HT-29 (cell line): Measurements from ENCODE around the gene DNM3. TPM values are rescaled to one million over a fixed set of nuclear protein-coding genes. Genes with fewer than 3 reads are reported as not detected.

Source experiments
- DNase-seq: peaks from one replicate; pipeline ENCODE4 v3.0.0-alpha.2; 2015; ENCODE audit warnings: low spot score
- total RNA-seq: library from RNA; depleted of rRNA; stranded (reverse); fragments of >200 nt; shearing (Covaris generic); gene quantifications from 2 replicates; pipeline ENCODE4 v1.2.3, GENCODE V29; 2014

Gene DNM3
- total RNA-seq, 1 experiment from 2014 or later = 1.3 TPM

GRCh38 chr1:171919891-171920887 lies 78.9 kb downstream of the DNM3 start:
- no peak for DNase-seq

DNA sequence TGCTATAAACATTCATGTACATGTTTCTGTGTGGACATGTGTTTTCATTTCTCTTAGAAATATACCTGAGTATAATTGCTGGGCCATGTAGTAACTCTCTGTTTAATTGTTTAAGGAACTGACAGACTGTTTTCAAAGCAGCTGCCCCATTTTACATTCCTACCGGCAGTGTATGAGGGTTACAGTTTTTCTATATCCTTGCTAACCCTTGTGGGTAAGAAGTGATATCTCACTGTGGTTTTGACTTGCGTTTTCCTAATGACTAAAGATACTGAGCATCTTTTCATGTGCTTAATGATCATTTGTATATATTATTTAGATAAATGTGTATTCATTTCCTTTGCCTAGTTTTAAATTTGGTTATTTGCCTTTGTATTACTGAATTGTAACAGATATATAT lies 81.7 kb downstream of the DNM3 start:
- no peak for DNase-seq

DNA sequence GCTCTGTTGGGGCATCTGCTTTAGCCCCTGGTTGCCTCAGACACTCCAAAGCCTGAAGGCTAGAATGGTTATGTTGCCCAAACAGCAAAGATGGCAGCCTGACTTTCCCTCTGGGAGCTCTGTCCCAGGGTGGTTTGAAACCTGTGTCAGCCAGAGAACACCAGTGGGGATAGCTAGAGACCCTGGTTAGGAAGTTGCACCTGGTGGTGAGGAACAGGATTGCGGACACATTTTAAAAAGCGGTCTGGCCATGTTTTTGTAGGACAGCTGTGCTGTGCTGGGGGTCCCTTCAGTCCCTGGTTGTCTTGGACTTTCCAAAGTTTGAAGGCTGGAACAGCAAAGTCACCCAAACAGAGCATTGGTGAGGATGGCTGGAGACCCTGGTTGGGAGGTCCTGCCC lies 87.8 kb downstream of the DNM3 start:
- DNase-seq = no peak

DNA sequence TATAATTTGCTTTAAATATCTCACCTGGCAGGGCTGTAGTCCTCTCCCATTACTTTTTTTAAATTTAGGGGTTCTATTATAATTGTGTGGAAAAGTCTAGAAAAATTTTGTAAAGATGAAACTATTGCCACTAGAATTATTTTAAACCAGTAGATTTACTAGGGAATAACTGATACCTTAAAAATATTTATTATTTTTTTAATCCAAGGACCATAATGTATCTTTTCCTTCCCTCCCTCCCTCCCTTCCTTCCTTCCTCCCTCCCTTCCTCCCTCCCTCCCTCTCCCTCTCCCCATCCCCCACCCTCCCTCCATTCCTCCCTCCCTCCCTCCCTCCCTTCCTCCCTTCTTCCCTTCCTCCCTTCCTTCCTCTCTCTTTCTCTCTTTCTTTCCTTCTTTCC lies 90.5 kb downstream of the DNM3 start:
- no peak for DNase-seq

DNA sequence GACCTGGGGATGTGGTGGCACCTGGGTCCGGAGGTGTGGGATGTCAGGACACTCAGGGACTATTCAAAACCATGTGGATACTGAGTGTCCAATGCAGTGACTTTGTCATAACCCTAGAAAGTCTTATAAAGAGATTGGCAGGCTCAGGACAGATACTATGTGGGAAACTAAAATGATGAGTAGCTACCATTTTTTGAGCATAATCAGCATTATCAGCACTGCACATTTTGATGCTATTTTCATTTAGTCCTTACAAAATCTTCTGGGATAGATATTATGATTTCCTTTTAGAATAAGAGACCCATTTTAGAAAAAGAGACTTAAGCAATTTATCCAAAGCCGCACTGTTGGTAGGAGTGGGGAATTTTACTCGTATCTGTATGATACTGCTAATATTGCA lies 93.4 kb downstream of the DNM3 start:
- no peak for DNase-seq

DNA sequence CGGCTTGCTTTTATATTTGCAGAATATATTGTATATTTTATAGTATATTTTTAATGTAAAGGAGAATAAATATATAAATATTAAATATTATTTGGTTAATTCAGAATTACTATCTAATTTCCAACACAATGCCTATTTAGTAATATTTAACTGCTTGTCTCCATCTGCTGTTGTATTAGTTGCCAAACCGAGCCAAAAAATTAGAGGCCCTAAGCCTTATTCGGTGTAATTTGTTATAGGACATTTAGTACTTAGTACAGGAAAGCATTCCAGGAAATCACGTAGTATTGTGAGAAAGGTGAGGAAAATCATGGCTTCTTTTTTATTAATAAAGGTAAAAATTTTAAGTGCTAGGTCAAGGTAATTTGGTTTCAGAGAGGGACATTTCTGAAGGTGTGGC lies 93.8 kb downstream of the DNM3 start:
- DNase-seq = no peak

- DNase-seq = no peak
Observed at GRCh38 chr1:171935664-171936063, 94.4 kb downstream of the DNM3 start.

DNA sequence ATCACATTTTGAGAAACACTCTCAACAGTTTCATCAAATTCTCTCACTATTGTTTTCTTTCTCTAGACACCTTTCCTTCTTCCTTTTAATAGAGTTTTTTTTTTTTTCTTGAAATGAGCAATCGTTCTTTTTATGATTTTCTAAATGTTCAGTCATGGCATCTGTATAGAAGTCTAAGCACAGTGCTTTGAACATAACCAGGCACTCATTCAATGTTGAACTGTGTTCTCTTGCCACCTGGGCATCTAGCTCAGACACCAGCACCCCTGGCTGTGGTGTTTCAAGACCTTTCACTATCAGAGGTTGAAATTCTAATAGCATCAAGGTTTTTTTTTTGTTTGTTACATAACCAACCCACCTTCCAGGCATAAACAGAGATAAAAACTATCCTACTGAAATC lies 96.6 kb downstream of the DNM3 start:
- DNase-seq = no peak

- no peak for DNase-seq
Observed at GRCh38 chr1:171939740-171940139, 98.4 kb downstream of the DNM3 start.

DNA sequence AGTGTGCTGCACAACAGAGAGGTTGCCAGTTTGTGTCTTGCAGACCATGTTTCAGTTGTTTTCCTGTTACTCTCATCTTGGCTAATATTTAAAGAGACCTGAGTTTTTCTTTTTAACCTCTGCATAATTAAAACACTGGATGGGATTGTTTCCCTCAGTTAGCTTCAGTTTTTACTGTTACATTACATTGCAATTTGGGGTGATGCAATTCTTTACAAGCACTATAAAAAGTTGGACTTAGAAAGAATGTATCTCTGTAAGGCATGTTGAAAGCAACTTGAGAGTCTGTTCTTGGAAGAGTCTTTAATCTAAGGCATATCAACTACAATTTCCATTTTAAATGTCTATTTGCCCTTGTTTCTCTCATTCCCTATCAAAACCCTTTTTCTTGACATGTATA lies 99.1 kb downstream of the DNM3 start:
- DNase-seq = no peak

GRCh38 chr1:171941920-171942319 lies 100.6 kb downstream of the DNM3 start:
- DNase-seq = no peak

- DNase-seq = no peak
Observed at GRCh38 chr1:171943973-171944561, 102.8 kb downstream of the DNM3 start.

- DNase-seq = peak; percentile 63
Observed at GRCh38 chr1:171948511-171948910, 107.2 kb downstream of the DNM3 start.

GRCh38 chr1:171949316-171949715 lies 108.0 kb downstream of the DNM3 start:
- DNase-seq = no peak

DNA sequence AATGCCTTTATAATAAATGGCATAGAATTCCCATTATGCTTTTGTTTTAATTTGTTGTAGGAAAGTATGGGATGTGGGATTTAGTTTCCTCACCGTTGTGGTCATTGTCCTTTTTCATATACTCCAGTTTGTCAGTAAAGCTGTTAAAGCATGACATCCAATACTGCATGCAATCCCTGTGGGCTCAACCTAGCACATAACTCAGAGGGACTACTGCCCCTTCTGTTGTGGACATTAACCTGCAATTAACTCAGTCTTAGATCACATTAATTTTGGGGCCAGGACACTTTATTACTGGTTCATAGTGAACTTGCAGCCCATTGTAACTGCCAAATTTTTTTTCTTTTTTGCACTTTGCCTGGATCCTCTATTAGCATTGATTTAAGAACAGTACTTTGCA lies 112.5 kb downstream of the DNM3 start:
- DNase-seq = no peak

DNA sequence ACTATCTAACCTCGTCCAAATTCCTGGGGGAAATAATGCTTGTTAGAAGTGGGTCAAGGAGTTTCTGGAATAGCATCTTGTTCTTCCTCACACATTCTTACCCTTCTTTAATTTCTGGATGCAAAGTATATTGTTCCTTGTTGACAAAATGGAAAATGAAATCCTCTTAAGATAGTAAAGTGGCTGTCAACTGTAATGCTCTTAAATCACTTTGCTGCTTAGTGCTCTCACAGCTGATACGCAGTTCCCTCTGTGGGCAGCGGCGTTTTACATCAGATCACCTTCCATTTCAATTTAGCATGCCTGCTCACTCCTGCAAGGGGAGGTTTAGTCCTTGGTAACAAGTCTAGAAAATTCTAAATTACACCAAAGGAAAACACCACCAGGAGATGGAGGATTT lies 113.1 kb downstream of the DNM3 start:
- no peak for DNase-seq

DNA sequence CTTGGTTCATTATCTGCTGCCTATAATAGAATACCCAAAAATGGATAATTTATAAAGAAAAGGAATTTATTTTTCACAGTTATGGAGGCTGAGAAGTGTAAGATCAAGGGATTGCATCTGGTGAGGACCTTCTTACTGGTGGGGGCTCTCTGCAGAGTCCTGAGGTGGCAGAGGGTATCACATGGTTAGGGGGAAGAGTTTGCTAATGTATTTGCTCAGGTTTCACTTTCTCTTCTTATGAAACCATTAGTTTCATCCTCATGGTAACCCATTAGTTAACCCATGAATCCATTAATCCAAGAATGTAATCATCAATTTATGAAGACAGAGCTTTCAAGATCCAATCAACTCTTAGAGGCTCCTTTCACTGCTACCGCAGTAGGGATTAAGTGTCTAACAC lies 120.6 kb downstream of the DNM3 start:
- DNase-seq = no peak

- DNase-seq = no peak
Observed at GRCh38 chr1:171963762-171964161, 122.5 kb downstream of the DNM3 start.

- DNase-seq = no peak
Observed at GRCh38 chr1:171965777-171966176, 124.5 kb downstream of the DNM3 start.

GRCh38 chr1:171966426-171967220 lies 125.3 kb downstream of the DNM3 start:
- DNase-seq = no peak

DNA sequence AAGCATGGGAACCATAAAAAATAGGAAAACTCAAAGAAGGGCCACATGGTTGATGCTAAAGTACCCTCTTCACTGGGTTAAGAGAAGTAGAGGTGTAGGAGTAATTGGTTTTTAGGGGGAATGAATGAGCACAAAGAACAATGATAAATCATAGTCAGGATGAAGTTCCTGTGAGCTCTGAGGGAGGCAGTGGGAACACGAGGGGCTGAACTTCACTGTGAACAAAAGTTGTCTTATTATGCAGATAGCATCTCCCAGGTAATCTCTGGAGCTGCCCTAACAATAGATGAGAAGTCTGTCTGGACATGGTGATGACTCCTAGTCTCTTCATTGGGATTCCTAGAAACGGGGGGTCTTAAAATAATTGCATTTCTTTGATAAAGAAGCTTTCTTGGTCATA lies 127.9 kb downstream of the DNM3 start:
- no peak for DNase-seq

DNA sequence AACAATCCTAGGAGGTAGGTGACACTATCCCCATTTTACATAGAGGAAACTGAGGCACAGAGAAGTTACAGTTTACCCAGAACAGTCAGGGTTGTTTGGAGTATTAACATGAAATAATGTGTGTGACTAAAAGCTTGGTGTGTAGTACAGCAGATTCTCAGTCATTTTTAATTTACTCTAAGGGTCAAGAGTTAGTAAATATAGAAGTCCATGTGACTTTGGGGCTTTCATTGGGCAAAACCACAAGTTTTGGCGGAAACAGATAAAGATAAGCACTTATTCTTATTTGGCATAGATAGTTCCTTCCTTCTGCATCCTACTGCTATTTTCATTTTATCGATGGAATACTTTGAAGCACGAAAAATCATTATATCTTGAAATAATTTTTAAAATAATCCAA lies 128.5 kb downstream of the DNM3 start:
- no peak for DNase-seq
